Fibroblast of lung (primary cell): ENCODE data around the gene MYO1D.

Experiments used
- EZH2 ChIP-seq: IDR thresholded peaks from 2 replicates; pipeline ENCODE4 v1.5.1; 2012; ENCODE audit warnings: low read length, control low read depth, mild to moderate bottlenecking; ENCODE audit errors: missing control alignments
- TF ChIP-seq, protein P1 (sequence below), 2 donors: IDR thresholded peaks in 1 of 2; conservative IDR thresholded peaks in 1 of 2; 1 replicate in 1 of 2; 2 replicates in 1 of 2; pipeline ENCODE4 v1.5.1; 2011 to 2012; ENCODE audit warnings: low read length in 2 of 2, control low read depth in 1 of 2, inconsistent platforms in 1 of 2, low read depth in 1 of 2, mild to moderate bottlenecking in 1 of 2

DNA sequence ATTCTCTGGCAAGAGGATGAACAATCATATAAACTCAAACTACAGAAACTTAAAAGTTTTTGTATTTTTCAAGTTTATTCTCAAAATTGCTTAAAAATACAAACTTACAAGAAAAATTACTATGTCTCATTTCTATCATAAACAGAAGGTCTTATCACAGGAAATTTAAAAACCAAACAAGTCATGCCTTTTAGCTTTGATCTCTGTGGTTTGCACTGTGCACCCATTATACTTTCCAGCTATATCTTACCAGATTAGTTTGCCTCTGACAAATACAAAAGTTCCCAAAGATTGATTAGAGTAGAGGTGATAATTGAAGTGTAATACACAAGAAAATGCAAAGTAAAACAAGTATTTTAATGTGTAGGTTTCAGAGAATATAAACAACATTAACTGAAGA is 117.4 kb downstream of the MYO1D start:
- TF ChIP-seq, protein P1, sequence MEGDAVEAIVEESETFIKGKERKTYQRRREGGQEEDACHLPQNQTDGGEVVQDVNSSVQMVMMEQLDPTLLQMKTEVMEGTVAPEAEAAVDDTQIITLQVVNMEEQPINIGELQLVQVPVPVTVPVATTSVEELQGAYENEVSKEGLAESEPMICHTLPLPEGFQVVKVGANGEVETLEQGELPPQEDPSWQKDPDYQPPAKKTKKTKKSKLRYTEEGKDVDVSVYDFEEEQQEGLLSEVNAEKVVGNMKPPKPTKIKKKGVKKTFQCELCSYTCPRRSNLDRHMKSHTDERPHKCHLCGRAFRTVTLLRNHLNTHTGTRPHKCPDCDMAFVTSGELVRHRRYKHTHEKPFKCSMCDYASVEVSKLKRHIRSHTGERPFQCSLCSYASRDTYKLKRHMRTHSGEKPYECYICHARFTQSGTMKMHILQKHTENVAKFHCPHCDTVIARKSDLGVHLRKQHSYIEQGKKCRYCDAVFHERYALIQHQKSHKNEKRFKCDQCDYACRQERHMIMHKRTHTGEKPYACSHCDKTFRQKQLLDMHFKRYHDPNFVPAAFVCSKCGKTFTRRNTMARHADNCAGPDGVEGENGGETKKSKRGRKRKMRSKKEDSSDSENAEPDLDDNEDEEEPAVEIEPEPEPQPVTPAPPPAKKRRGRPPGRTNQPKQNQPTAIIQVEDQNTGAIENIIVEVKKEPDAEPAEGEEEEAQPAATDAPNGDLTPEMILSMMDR (conservative IDR thresholded peaks at IDR 0.05 in 1 of 2, IDR thresholded peaks at IDR 0.05 in 1 of 2; ENCODE audit: low read depth in 1 of 2, low read length in 2 of 2) = no peak
- TF ChIP-seq EZH2 = no peak
